PC-9 (cell line): ENCODE data around the gene FAAH. TPM values are rescaled to one million over a fixed set of nuclear protein-coding genes. Genes with fewer than 3 reads are reported as not detected.

Source experiments
- BruUV-seq: library from RNA; stranded (reverse); fragments of 400-500 nt; replicated peaks from 2 replicates; lab custom pipeline; 2021; lab: Mats Ljungman, UMichigan
- CTCF ChIA-PET: fragments of 300-600 bp; sonication (Branson Sonifier 250); formaldehyde crosslinking; loops from one replicate; lab custom pipeline; 2022; ENCODE audit warnings: antibody characterized with exemption; lab: Charles Lee
- POLR2A ChIA-PET: fragments of 300-600 bp; sonication (Branson Sonifier 250); formaldehyde crosslinking; loops from one replicate; lab custom pipeline; 2022; ENCODE audit warnings: antibody characterized with exemption; ENCODE audit not compliant: unreplicated experiment; lab: Charles Lee
- DNase-seq, 2 experiments: peaks; one replicate each; pipeline versions ENCODE4 v3.0.0 to v3.0.0-alpha.2; 2015 to 2022; ENCODE audit warnings: mixed read lengths in 1 of 2
- H2AFZ ChIP-seq: fragments of 200-600 bp; sonication (generic); 2 replicates; pipeline ENCODE4 v1.8.1; 2017; ENCODE audit warnings: antibody characterized with exemption
- H3F3A ChIP-seq: fragments of 200-600 bp; sonication (generic); 2 replicates; pipeline ENCODE4 v1.8.1; 2017; ENCODE audit warnings: antibody characterized with exemption, mild to moderate bottlenecking, low read depth; ENCODE audit not compliant: insufficient read depth
- H3K27ac ChIP-seq: fragments of 200-600 bp; sonication (generic); 2 replicates; pipeline ENCODE4 v1.6.1; 2016; ENCODE audit warnings: mixed run types
- H3K27me3 ChIP-seq: fragments of 200-600 bp; sonication (generic); 2 replicates; pipeline ENCODE4 v1.6.1; 2016; ENCODE audit warnings: low read depth, mixed run types; ENCODE audit not compliant: insufficient read depth
- H3K36me3 ChIP-seq: fragments of 200-600 bp; sonication (generic); 2 replicates; pipeline ENCODE4 v1.6.1; 2016; ENCODE audit warnings: low read depth, mixed run types
- H3K4me1 ChIP-seq: fragments of 200-600 bp; sonication (generic); replicated peaks from 2 replicates; pipeline ENCODE4 v1.6.1; 2016; ENCODE audit warnings: mixed run types; ENCODE audit not compliant: insufficient read depth
- H3K4me2 ChIP-seq: fragments of 200-600 bp; sonication (generic); 2 replicates; pipeline ENCODE4 v1.6.1; 2017; ENCODE audit warnings: mixed run types
- H3K4me3 ChIP-seq: fragments of 200-600 bp; sonication (generic); 2 replicates; pipeline ENCODE4 v1.6.1; 2016; ENCODE audit warnings: mixed run types
- H3K79me2 ChIP-seq: fragments of 200-600 bp; sonication (generic); 2 replicates; pipeline ENCODE4 v1.6.1; 2017; ENCODE audit warnings: low read depth, mixed run types
- H3K9me2 ChIP-seq: fragments of 200-600 bp; sonication (generic); 2 replicates; pipeline ENCODE4 v1.8.1; 2017; ENCODE audit warnings: mild to moderate bottlenecking; ENCODE audit not compliant: insufficient read depth
- H3K9me3 ChIP-seq: fragments of 200-600 bp; sonication (generic); 2 replicates; pipeline ENCODE4 v1.8.1; 2016; ENCODE audit warnings: low read depth; ENCODE audit not compliant: insufficient read depth
- H4K20me1 ChIP-seq: fragments of 200-600 bp; sonication (generic); 2 replicates; pipeline ENCODE4 v1.8.1; 2017; ENCODE audit not compliant: insufficient read depth
- EZH2 ChIP-seq: fragments of 200-600 bp; sonication (generic); IDR thresholded peaks from 2 replicates; pipeline ENCODE4 v1.8.0; 2017; ENCODE audit warnings: antibody characterized with exemption, low read depth
- intact Hi-C: fragments of 100-400 bp; cut with micrococcal nuclease; formaldehyde crosslinking; loops from one replicate; pipeline ENCODE4 v1.10.0; 2022; ENCODE audit not compliant: unreplicated experiment
- total RNA-seq: library from RNA; stranded (reverse); gene quantifications from 2 replicates; pipeline ENCODE4 v1.2.3, GENCODE V29; 2021
- TF ChIP-seq, protein P1 (sequence below): fragments of 200-600 bp; sonication (generic); conservative IDR thresholded peaks from 2 replicates; pipeline ENCODE4 v1.6.1; 2017; ENCODE audit warnings: mixed run types, antibody characterized with exemption, mild to moderate bottlenecking, moderate library complexity

Gene FAAH
- total RNA-seq, 1 experiment from 2014 or later, result 19.1 TPM

DNA sequence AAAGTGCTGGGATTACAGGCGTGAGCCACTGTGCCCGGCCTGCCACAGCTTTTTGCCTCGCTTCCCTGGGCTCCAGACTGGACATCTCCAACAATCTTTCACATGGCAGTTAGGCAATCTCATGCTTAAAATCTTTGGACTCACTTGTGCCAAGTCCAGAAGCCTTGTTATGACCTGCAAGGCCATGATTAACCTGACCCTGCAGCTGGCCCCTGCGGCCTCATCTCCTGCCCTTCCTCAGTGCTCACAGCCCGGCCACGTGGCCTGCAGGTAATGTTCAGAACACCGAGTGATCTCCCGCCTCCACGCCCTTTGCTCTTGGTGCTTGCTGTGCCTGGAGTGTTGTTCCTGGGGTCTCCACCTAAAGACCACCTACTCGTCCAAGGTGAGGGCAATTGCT, 24.9 kb downstream of the FAAH start:
- H3K4me2 ChIP-seq, result no peak overlapping the region
- H3K27ac ChIP-seq, result no peak overlapping the region
- no peaks in the 10 kb centered on the region for H3K27me3 ChIP-seq
- H3K9me3 ChIP-seq, result no peaks in the 10 kb centered on the region
- H3F3A ChIP-seq, result no peaks in the 10 kb centered on the region
- POLR2A ChIA-PET, result no interaction called here
- DNase-seq, result no peak
- TF ChIP-seq, protein P1, sequence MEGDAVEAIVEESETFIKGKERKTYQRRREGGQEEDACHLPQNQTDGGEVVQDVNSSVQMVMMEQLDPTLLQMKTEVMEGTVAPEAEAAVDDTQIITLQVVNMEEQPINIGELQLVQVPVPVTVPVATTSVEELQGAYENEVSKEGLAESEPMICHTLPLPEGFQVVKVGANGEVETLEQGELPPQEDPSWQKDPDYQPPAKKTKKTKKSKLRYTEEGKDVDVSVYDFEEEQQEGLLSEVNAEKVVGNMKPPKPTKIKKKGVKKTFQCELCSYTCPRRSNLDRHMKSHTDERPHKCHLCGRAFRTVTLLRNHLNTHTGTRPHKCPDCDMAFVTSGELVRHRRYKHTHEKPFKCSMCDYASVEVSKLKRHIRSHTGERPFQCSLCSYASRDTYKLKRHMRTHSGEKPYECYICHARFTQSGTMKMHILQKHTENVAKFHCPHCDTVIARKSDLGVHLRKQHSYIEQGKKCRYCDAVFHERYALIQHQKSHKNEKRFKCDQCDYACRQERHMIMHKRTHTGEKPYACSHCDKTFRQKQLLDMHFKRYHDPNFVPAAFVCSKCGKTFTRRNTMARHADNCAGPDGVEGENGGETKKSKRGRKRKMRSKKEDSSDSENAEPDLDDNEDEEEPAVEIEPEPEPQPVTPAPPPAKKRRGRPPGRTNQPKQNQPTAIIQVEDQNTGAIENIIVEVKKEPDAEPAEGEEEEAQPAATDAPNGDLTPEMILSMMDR, result no peak
- TF ChIP-seq EZH2, result no peak
- H3K9me2 ChIP-seq, result no peaks in the 10 kb centered on the region
- no peaks in the 10 kb centered on the region for H3K4me1 ChIP-seq
- H3K36me3 ChIP-seq, result no peaks in the 10 kb centered on the region
- intact Hi-C loops, result no loop called here
- no peak overlapping the region for H3K4me3 ChIP-seq
- BruUV-seq, result no TSS peak
- no peak overlapping the region for H2AFZ ChIP-seq
- no peaks in the 10 kb centered on the region for H4K20me1 ChIP-seq
- H3K79me2 ChIP-seq, result no peaks in the 10 kb centered on the region
- CTCF ChIA-PET, result no interaction called here

DNA sequence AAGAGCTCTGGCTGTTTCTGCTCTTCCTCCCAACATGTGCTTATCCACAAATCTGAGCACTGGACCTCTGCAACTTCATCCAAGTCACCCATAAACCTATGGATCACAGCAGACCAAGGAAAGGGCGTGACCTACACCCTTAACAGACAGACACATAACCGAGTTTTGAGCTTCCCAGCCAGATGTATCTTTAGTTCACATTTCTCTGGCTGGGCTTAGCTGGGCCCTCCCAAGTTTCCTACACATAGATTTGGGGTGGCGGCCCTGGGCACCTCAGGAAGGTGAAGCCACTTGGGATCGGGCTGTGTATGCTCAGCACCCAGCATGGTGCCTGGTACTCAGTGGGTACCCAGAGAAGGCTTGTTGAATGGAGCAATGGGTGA, 26.4 kb downstream of the FAAH start:
- H2AFZ ChIP-seq, result no peak overlapping the region
- POLR2A ChIA-PET, result interaction anchor here (0.6 kb wide), 1 partner anchor 169 kb away, joined by 6 read pairs; no protein-coding TSS in a partner anchor
- no peaks in the 10 kb centered on the region for H3K27me3 ChIP-seq
- H3K27ac ChIP-seq, result no peak overlapping the region
- TF ChIP-seq, protein P1, result no peak
- TF ChIP-seq EZH2, result no peak
- CTCF ChIA-PET, result interaction anchor here (0.7 kb wide), 1 partner anchor 11 kb away, joined by 3 read pairs; no protein-coding TSS in a partner anchor
- intact Hi-C loops, result no loop called here
- BruUV-seq, result no TSS peak
- no peaks in the 10 kb centered on the region for H3K9me3 ChIP-seq
- no peak overlapping the region for H3K4me2 ChIP-seq
- H3K79me2 ChIP-seq, result no peaks in the 10 kb centered on the region
- no peaks in the 10 kb centered on the region for H3F3A ChIP-seq
- no peak for DNase-seq
- no peaks in the 10 kb centered on the region for H3K36me3 ChIP-seq
- H3K4me1 ChIP-seq, result no peaks in the 10 kb centered on the region
- H3K4me3 ChIP-seq, result no peak overlapping the region
- H3K9me2 ChIP-seq, result no peaks in the 10 kb centered on the region
- no peaks in the 10 kb centered on the region for H4K20me1 ChIP-seq

DNA sequence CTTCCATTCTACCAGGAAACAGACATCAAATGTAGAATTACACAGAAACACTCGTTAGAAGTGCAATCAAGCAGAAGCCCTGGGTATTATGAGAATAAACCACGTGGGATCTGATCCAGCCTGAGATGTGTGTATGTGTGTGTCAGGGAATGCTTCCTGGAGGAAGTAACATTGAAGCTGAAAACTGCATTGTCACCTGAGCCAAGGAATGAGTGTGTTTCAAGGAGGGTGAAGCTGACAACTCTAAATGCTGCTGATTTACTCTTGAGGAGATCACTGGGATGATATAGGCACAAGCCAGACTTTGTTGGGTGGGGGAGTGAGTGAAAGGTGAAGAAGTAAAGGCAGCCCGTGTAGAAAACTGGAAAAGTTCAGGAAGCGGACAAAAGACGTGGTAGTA, 27.6 kb downstream of the FAAH start:
- Histone ChIP-seq H4K20me1 (no peaks in the 10 kb centered on the region), H3K4me2 (no peak overlapping the region), H3K4me3 (no peak overlapping the region), H3K36me3 (no peaks in the 10 kb centered on the region), H3K9me3 (no peaks in the 10 kb centered on the region), H3K27me3 (no peaks in the 10 kb centered on the region), H3F3A (no peaks in the 10 kb centered on the region), H2AFZ (no peak overlapping the region), H3K79me2 (no peaks in the 10 kb centered on the region), H3K27ac (no peak overlapping the region), H3K9me2 (no peaks in the 10 kb centered on the region), H3K4me1 (no peaks in the 10 kb centered on the region)
- intact Hi-C loops, result no loop called here
- no peak for TF ChIP-seq EZH2
- TF ChIP-seq, protein P1, result no peak
- POLR2A ChIA-PET, result no interaction called here
- no TSS peak for BruUV-seq
- no peak for DNase-seq
- CTCF ChIA-PET, result interaction anchor here (0.6 kb wide), 1 partner anchor 799 kb away, joined by 3 read pairs; no protein-coding TSS in a partner anchor
